HFF-Myc (cell line): ENCODE measurements around the gene DPP4.
"Not testable (repeated sequence)": the region's sequence is repeated elsewhere in the genome, so short reads cannot be mapped to it uniquely, and the experiment has no call there.

ENCODE experiments used
- DNase-seq: peaks from one replicate; pipeline ENCODE4 v3.0.0-alpha.2; 2011; ENCODE audit warnings: low read depth; ENCODE audit errors: extremely low read depth
- H3K4me3 ChIP-seq: replicated peaks from 2 replicates; pipeline ENCODE4 v1.5.1; 2011; ENCODE audit warnings: low read depth, mild to moderate bottlenecking, control low read depth, low read length
- TF ChIP-seq, protein P1 (sequence below): IDR thresholded peaks from 2 replicates; pipeline ENCODE4 v1.5.1; 2012; ENCODE audit warnings: mild to moderate bottlenecking, low read depth, low read length, control low read depth; ENCODE audit errors: missing control alignments

DPP4 gene

DNA sequence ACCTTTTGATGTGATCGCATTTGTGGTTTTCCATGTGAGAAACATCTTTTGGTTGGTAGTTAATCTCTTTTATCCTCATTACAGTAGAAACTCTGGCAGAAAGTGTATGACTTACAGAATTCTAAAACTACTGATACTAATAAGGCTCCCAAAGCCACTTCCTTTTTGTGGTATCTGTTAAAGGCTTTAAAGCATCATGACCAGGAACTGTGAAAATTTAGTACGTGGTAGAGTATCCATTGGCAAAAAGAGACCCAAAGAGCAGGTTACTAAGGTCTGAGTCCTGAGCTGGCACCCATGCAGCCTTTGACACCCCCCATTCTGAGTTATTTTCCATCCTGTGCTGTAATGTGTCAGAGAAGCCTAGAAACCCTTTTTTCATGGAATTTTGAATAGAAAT, 94.5 kb downstream of the DPP4 start:
- TF ChIP-seq, protein P1, sequence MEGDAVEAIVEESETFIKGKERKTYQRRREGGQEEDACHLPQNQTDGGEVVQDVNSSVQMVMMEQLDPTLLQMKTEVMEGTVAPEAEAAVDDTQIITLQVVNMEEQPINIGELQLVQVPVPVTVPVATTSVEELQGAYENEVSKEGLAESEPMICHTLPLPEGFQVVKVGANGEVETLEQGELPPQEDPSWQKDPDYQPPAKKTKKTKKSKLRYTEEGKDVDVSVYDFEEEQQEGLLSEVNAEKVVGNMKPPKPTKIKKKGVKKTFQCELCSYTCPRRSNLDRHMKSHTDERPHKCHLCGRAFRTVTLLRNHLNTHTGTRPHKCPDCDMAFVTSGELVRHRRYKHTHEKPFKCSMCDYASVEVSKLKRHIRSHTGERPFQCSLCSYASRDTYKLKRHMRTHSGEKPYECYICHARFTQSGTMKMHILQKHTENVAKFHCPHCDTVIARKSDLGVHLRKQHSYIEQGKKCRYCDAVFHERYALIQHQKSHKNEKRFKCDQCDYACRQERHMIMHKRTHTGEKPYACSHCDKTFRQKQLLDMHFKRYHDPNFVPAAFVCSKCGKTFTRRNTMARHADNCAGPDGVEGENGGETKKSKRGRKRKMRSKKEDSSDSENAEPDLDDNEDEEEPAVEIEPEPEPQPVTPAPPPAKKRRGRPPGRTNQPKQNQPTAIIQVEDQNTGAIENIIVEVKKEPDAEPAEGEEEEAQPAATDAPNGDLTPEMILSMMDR: no peak
- no peak overlapping the region for H3K4me3 ChIP-seq
- DNase-seq: no peak

DNA sequence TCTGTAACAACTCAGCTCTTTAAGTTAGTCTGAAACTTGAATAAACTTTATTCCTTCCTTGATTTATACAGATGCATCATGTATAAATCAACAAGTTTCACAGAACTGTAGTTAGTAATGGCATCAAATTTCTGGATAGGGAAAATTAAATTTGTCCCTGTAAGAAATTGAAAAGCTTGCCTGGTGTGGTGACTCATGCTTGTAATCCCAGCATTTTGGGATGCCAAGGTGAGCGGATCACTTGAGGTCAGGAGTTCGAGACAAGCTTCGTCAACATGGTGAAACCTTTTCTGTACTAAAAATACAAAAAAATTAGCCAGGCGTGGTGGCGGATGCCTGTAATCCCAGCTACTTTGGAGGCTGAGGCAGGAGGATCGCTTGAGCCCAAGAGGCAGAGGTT, 96.1 kb downstream of the DPP4 start:
- DNase-seq, H3K4me3 ChIP-seq: not testable (repeated sequence)

DNA sequence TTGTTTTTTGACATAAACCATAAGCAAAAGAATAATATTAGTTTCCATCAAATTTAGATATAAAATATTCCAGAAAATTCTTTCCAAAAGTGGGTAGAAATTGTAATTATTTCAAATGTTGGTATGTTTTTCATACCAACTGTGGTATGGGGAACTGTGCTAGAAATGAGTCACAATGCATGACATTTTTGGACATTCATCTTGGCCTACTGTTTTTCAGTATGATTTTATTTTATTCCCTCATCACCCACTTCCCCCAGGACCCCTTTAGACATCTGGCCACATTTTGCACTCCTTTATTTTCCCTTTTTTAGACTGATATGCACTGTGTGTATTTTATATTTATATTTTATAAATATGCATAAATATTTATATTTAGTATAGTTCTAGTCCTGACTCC, 97.1 kb downstream of the DPP4 start:
- no peak overlapping the region for H3K4me3 ChIP-seq
- no peak for DNase-seq
- TF ChIP-seq, protein P1: no peak

DNA sequence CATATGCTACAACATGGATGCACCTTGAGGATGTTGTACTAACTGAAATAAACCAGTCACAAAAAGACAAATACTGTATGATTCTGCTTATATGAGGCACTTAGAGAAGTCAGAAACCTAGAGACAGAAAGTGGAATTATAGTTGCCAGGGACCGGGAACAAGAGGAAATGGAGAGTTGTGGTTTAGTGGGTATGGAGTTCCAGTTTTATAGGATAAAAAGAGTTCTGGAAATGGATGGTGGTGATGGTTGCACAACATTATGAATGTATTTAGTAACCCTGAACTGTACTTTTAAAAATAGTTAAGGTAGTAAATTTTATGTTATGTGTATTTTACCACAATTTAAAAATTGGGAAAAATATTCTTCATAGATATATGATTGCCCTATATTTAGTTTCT, 97.7 kb downstream of the DPP4 start:
- no peak for DNase-seq
- no peak overlapping the region for H3K4me3 ChIP-seq
- TF ChIP-seq, protein P1: no peak

DNA sequence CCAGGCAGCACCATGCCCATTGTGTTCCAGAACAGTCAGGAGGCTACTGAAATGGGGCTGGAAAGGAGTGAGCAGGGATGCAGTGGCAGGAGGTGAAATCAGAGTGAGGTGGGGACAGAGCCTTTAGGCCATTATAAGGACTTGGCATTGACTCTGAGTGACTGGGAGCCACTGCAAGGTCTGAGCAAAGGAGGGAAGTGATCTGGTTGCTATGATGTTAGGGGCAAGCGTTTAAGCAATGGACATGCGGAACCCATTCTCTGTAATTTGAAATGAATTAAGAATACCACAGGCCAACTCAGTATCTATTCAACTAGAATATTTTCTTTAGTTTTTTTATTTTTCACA, 98.2 kb downstream of the DPP4 start:
- DNase-seq: no peak
- H3K4me3 ChIP-seq: no peak overlapping the region
- TF ChIP-seq, protein P1: no peak

DNA sequence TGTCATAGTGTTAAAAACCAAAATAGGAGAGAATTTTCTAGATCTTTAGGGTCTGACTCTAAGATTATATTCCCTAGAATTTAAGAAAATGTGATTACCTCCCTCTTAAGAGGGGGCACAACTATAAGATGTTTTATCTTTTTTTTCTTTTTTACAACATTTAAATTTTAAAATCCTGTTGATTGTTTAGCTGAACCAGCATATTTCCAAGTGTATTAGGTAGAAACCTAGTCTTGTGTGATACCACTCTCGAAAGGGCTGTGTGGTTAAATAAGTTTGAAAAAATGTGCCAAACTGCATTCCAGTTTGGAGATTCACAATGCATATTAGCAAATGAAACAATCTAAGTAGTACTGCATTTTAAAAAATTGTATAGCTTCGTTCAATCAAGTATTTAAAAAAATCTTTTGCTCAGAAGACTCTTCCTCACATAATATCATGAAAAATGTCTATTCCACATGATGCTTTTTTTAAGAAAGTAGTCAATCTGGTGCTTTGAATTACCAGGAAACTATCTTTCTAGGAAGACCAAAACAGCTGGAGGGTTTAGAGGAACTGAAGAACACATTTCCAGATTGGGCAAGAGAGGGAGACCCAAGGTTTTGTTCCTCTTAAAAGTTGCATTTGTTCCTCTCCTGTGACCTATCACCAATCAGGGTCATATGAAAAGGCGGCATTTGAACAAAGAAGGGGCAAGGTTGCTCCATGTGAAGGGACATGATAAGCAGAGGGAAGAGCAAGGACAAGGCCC, 98.8 kb downstream of the DPP4 start:
- TF ChIP-seq, protein P1: no peak
- no peak for DNase-seq
- no peak overlapping the region for H3K4me3 ChIP-seq

DNA sequence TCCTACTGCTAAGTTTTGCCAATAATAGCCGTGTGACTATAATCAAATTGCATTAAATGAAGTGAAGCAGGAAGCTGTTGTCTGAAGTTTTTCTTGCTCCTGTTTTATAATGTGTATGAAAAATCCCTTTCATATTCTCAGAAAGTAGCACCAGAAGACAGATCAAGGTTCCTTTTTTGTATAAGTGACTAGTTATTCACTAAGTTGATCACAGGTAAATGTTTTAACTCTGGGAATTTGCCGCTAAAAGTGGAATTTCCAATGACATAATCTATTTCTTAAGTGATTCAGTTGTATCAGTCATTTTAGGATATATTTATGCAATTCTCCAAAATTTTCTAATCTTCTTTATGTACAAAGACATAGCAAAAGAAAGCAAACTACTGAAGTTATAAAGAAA, 99.6 kb downstream of the DPP4 start:
- no peak for DNase-seq
- no peak overlapping the region for H3K4me3 ChIP-seq
- TF ChIP-seq, protein P1: no peak
